NK-92 treated with Interleukin-12 subunit alpha and Interleukin-12 subunit beta, amount 100 ng/mL, for 24 hours (cell line): ENCODE results near the gene ST6GALNAC5.
"Not testable (repeated sequence)": the region's sequence is repeated elsewhere in the genome, so short reads cannot be mapped to it uniquely, and the experiment has no call there.

Experiments
- DNase-seq: peaks from one replicate; lab custom pipeline; 2025; lab: John Stamatoyannopoulos, UW

The ST6GALNAC5 gene

DNA sequence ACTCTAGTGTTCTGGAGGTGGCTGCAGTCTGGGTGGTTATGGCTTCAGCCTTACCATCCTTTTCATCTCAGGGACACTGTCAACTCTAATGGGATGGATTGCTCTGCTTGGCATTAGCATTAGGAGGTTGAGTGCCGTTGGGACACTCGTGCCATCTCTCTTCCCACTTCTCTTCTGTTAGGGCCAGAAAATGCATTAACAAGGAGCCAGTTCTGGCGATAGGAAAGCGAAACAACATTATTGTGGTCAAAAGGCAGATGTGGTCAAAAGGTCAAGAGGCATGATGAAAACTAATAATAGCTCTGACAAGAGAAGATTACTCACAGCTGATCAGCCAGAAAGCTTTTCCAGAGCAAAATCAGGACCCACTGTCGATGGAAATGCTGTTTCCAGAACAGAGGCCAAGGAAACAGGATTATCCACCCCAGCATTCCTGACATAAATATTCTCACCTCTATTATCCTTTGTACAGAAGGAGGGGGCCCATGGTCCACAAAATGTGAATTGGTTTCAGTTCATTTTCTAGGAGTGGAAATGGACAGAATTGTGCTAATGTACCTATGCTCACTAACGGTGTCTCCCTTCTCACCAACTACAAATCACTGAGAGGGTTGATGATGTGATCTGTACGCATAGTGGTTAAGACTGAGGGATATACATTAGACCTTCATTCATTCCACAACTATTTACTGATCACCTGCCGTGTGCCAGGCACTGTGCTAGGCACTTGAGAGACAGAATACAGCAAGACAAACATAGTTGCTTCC lies 72.0 kb downstream of the ST6GALNAC5 start:
- no peak for DNase-seq

DNA sequence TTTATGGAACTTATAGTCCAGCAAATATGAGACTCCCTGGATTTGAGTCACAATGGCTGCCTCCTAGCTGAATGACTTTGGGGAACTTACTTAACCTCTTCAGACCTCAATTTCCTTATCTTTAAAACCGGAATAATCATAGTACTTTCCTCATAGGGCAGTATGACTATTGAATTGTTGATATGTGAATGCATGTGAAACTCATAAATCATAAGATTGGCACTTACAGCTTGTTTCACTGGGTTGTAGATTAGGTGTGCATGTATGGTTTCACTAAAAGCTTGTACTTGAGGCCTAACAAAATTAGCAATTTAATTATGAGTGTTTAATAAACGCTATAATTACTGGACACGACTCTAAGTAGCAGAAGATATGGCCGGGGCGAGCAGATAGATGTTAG lies 72.5 kb downstream of the ST6GALNAC5 start:
- no peak for DNase-seq

GRCh38 chr1:76940571-76941335 lies 73.5 kb downstream of the ST6GALNAC5 start:
- DNase-seq: no peak

DNA sequence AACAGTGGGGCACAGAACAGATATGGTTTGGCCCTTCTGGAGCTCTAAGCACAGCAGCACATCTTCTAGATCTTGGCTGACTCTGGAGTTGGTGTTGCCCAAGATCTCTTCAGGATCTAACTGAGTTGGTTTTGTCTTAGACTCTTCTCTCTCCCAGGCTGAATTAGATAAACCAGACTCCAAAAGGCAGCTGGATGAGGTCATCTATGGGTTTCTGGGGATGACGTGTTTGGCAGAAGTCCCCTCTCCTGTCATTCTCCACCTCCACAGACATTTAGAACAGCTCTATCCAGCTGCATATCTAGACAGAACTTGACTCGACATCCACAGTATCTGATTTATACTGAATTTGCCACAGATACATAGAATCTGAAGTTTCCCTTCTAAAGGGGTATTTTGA lies 75.3 kb downstream of the ST6GALNAC5 start:
- no peak for DNase-seq

DNA sequence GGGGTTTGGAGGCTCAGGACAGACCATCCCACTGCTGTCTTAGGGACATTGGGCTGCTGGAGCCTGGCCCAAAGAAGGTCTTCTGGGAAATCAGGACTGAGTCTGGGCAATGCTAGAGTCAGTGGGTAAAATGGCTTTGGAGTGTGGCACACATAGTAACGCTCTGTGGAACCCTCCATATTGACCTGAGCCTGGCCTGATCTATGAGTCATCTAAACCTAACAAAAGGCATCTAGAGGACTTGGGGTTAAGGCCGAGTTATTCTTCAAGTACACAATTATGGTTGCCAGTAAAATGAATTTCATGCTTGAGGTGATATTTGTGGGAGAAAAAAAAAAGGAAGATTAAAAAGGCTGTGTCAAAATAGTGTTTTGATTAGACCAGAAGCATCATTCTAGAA lies 77.7 kb downstream of the ST6GALNAC5 start:
- DNase-seq: no peak

DNA sequence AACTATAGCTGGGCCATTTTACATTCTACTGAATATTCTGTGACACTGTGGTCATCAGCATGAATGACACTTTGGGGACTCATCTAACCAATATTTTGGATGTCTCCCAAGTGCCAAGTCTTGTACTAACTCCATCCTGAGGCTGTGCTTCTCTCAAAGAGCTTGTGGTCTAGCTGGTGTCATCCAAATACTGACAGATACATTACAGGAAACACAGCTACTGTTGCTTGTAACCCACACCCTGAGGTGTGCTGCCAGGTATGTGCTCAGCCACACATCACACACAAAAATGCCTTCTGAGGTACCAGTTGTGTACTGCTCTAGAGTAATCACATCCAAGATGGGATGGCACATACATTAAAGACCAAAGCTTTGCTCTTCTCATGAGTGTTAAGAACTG lies 81.6 kb downstream of the ST6GALNAC5 start:
- no peak for DNase-seq

- DNase-seq: no peak
Observed at GRCh38 chr1:76949503-76949902, 82.2 kb downstream of the ST6GALNAC5 start.

- no peak for DNase-seq
Observed at GRCh38 chr1:76950306-76950705, 83.0 kb downstream of the ST6GALNAC5 start.

DNA sequence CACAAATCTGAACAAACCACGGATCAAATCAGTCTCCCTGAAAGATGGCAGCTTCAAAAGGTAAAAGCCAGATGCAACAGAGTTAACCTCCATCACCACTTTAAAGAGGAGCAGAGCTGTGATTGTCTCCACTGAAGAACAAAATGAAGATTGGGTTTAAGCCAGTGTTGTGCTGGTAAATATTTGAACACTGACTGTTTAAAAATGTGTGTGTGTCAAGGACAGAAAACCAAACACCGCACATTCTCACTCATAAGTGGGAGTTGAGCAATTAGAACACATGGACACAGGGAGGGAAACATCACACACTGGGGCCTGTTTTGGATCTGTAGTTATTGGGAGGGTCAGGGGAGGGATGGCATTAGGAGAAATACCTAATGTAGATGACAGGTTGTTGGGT lies 83.9 kb downstream of the ST6GALNAC5 start:
- DNase-seq: no peak

DNA sequence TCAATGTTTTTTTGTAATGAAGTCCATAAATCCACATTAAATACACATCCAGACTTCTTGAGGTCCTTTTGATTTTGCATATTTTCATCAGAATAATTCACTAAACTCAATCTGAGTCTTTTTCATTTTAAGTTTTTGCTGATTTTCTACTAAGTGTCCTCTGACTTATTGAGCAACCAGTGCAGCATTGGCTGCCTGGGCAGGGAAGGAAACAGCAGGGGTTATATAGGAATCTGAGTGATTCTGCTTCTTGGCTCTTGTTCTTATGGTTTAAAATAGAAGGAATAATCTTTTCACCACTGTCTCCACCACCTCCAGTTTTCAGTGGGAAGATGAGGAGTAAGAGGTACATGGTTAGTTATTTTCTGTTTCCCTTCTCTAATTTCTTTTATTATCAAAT lies 88.4 kb downstream of the ST6GALNAC5 start:
- DNase-seq: no peak

- DNase-seq: no peak
Observed at GRCh38 chr1:76957961-76958360, 90.7 kb downstream of the ST6GALNAC5 start.

GRCh38 chr1:76958828-76959227 lies 91.5 kb downstream of the ST6GALNAC5 start:
- DNase-seq: no peak

DNA sequence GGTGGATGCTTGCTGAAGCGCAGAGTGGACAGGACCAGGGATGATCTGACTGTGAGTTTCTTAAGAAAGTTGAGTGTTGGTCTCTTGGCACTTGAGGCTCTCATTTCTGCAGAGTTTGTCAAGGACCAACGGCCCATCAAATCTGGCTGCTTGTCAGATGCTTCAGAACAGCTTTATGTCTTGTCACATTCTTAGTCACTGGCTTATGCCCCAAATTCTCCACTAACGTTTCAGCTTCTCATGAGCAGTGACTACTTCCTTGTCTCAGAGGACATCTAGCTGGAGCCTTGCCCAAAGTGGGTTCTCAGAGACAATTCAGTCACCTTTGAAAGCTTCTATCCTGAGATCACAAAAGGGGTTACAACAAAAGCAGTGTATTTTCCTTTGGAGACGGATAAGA lies 92.3 kb downstream of the ST6GALNAC5 start:
- DNase-seq: no peak

GRCh38 chr1:76961181-76961819 lies 94.0 kb downstream of the ST6GALNAC5 start:
- DNase-seq: no peak

- no peak for DNase-seq
Observed at GRCh38 chr1:76961820-76962207, 94.5 kb downstream of the ST6GALNAC5 start.

GRCh38 chr1:76981267-76981666 lies 114.0 kb downstream of the ST6GALNAC5 start:
- DNase-seq: not testable (repeated sequence)

GRCh38 chr1:76989976-76990375 lies 122.7 kb downstream of the ST6GALNAC5 start:
- DNase-seq: no peak

DNA sequence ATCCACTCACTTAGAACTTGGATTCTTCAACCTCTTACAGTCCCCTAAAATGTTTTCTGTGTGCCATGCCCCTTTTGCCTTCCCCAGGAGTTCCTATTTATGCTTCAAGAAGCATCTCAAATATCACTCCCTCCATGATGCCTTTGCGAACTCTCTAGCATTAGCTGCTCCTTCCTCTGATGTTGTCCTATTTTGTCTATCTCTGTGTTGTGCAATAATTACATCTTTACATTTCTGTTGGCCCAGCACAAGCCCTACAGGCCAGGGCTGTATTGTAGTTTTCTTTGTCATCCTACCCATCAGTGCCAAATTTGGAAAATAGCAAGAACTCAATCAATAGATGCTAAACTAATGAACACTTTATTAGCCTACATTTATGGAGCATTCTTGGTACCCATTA lies 125.8 kb downstream of the ST6GALNAC5 start:
- no peak for DNase-seq

DNA sequence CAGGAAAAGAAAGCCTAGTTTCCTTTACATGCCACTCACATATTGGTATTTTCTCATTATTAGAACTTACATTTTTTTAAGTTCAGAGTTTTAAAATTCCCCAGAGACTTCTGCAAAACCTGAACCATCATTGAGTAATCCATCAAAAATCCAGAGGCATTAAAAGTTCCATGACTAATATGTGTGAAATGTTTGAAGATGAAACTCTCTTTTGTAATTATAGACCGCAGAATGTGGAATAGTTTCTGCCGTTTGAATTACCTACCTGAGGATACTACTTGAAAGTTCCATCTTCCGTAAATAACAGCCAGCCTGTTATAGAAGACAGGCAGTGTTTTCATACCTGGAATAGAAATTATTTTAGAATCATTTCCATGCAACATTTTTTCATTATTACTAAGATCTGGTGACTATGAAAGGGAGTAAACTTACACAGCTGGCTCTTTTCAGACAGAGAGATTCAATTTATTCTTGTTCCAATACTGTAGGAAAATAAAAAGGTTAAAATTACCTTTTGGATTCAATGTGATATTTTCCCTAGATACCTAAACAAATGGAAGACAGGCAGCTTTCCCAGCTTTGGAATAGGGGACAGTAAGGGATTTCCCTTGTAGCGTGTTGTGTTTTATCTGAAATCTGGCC lies 131.4 kb downstream of the ST6GALNAC5 start:
- DNase-seq: no peak

DNA sequence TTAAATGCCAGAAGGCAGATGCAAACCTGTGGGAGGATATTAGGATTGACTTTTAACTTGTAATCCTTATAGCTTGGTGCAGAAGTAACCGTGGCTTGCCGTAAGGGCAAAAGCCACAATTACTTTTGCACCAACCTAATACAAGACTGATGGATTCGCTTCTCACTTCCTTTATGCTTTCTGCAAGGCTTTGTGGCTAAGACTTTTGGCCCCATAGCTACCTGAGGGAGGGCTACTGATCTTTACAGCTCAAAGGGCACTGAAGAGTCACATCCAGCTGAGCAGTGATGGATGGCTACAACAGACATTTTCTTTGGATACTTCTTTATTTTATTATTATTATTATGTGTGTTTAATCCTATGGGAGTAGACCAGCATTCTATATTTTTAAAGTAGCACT lies 140.4 kb downstream of the ST6GALNAC5 start:
- DNase-seq: no peak

- no peak for DNase-seq
Observed at GRCh38 chr1:77010937-77011336, 143.7 kb downstream of the ST6GALNAC5 start.

DNA sequence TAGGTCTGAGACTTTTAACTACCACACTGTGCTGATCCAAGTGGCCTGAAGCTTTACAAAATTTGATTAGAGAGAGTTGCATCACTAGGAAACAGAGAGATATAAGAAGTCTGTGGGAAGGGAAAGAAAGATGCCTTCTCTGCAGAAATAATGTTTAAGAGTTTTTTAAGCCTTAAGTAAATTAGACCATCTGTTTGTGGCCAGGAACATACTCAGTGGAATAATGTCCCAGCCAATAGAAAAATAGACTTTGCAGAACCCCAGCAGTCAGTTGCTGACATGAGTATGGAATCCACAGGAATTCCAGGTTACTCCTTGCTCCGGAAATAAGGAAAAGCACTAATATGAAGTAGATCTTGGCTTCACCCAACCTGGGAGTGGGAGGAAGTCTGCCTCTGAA lies 144.8 kb downstream of the ST6GALNAC5 start:
- DNase-seq: no peak
